SK-N-MC (cell line): ENCODE results near the gene MCEMP1.

Experiments used
- EZH2 ChIP-seq: fragments of 200-600 bp; sonication (generic); IDR thresholded peaks from one replicate; pipeline ENCODE4 v1.6.1; 2017; ENCODE audit warnings: antibody characterized with exemption
- FOXP2 ChIP-seq: optimal IDR thresholded peaks from 2 replicates; pipeline ENCODE3; 2011; ENCODE audit warnings: mild to moderate bottlenecking, moderate library complexity; ENCODE audit not compliant: insufficient read depth; ENCODE audit errors: extremely low read length, control extremely low read depth
- POLR2AphosphoS5 ChIP-seq: IDR thresholded peaks from 2 replicates; pipeline ENCODE4 v1.6.1; 2012; ENCODE audit warnings: mild to moderate bottlenecking, low read depth, low read length, borderline replicate concordance

GRCh38 chr19:7636691-7637373, 40.1 kb upstream of the MCEMP1 start, which contains the start of gene STXBP2:
- TF ChIP-seq POLR2AphosphoS5 (peak; percentile 62; the same call in 1 of the 2 replicates), EZH2 (no peak), FOXP2 (no peak)
